Stimulated activated naive CD4-positive, alpha-beta T cell treated with Interleukin-2 at 50 U/mL for 16 hours (primary cell): ENCODE measurements around the gene WDR83.
"Not testable (repeated sequence)": the region's sequence is repeated elsewhere in the genome, so short reads cannot be mapped to it uniquely, and the experiment has no call there.

ENCODE experiments used
- DNase-seq: peaks from one replicate; lab custom pipeline; 2025; lab: John Stamatoyannopoulos, UW

WDR83 gene

DNA sequence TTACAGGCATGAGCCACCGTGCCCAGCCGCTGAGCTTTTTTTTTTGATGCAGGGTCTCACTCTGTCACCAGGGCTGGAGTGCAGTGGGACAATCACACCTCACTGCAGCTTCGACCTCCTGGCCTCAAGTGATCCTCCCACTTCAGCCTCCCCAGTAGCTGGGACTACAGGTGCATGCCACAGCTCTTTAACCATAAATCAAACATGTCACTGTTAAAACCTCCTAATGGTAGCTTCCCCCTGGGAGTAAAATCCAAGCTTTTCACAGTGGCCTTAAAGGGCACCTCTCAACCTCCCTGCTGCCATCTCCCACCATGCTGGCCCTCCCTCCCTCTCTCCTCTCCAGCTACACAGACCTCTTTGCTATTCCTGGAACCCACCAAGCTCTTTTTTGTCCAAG, 19.2 kb downstream of the WDR83 start:
- no peak for DNase-seq

GRCh38 chr19:12687496-12688196, 21.0 kb downstream of the WDR83 start, which contains the start of gene GNG14:
Gene GNG14 (plus strand): TSS chr19:12687998. CDS start chr19:12688049, 51 bp downstream.
- no peak for DNase-seq

DNA sequence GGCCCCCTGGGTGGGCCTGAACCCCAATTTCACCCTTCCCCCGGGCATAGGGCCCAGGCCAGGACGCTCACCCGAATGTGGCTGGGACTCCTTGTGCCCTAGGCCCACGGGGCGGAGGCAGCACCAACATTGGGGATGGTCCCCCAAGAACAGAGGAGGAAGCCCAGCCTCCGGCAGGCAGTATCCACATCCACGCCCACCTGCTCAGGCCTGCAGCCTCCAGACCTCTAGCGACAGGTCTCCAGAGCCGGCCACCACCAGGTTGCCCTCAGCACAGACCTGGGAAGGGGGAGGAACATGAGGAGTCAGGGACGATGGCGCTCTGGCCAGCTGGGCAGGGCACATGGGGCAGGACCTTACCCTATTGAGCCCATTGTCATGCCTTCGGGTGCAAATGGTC, 22.4 kb downstream of the WDR83 start:
- no peak for DNase-seq

GRCh38 chr19:12689581-12690216, 23.1 kb downstream of the WDR83 start:
- DNase-seq, result no peak

- no peak for DNase-seq
Observed at GRCh38 chr19:12692960-12693359, 26.4 kb downstream of the WDR83 start.

DNA sequence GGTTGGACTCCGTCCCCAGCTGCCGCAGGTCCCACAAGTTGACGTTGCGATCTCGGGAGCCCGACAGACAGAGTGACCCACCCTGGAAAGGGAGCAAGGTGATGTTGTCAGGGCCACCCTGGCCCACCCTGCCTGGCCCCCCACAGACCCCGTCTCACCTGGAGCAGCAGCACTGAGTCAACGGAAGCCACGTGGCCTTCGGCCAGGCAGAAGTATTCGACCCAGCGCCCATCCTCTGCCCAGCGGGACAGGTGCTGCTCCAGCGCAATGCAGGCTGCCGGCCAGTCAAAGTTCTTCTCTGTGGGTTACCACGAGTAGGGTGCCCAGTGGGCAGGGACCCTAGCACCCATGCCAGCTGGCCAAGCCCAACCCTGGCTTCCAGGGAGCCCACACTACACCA, 28.0 kb downstream of the WDR83 start:
- DNase-seq, result no peak

DNA sequence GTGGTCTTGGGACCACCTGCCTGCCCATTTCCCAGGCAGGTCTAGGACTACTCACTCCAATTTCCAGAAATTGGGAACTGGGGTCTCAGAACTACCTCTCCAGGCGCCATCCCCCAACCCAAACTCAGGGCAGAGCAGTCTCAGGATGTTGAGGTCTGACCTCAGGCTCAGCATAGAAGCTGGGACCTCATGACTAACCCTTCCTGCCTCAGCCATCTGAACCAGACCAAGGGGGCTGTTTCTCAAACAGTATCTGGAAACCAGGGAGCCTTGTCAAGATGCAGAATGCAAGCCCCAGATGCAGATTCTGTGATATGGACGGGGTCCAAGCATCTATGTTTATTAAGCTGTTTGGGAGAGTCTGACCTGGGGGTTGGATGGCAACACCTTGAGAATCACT, 28.5 kb downstream of the WDR83 start:
- no peak for DNase-seq

DNA sequence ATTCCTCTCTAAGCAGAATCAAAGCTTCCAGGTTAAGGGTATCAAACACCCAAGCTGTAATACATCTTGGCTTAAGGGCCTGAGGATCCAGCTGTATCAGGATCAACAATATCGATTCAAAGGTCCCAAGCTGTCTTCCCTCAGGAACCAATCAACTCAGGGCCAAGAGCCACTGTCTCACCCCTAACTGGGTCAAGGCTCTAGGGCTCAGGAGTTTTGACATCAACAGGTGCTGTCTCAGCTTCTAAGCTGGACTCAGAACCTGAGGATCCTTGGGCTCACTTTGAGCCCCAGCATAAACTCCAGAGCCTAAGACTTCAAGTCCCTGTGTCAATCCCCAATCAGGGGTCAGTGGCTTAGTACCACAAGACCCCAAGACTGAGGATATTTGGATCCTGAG, 28.9 kb downstream of the WDR83 start:
- DNase-seq, result no peak

GRCh38 chr19:12695997-12696365, 29.4 kb downstream of the WDR83 start:
- DNase-seq, result no peak

DNA sequence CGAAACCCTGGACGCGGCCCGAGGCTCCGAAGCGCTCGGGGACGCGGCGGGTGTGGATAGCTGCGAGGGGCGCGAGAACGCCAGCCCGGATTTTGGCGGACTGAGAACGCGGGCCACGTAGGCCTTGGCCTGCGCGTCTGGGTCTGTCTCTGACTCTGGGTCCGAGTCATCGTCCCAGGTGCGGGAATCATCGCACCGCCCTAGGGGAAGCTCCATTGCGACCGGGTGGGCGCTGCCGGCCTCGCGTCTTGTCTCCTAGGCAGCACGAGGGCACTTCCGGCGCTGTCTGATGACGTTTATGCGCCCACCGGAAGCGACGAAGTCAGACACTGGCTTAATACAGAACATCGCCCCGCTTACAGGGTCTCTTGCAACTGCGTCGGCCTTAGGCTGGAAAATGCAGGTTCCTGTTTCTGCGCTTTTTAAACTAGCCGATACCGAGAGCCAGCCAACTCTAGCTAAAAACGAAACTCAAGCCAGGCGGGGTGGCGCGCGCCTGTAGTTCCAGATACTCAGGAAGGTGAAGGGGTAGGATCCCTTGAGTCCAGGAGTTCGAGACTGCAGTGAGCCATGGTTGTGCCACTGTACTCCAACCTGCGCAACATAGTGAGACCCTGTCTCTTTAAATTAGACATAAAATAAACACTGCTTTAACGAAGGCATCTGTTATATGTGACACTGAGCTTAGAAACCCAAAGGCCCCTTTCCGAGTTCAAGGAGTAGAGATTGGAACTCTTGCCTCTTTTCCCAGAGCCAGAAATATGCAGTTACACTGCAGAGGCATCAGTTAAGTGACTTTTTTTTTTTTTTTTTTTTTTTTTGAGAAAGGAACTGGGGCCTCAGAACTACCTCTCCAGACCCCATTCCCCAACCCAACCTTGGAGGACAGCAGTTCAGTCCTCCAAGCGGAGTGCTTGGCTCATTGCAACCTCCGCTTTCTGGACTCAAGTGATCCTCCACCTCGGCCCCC, 30.0 kb downstream of the WDR83 start, which contains the start of gene FBXW9:
FBXW9 (minus strand) TSS at position 266 of the 970 bp plus-strand sequence; CDS start at position 216, 50 bp downstream.
- DNase-seq, result peak; percentile 95

DNA sequence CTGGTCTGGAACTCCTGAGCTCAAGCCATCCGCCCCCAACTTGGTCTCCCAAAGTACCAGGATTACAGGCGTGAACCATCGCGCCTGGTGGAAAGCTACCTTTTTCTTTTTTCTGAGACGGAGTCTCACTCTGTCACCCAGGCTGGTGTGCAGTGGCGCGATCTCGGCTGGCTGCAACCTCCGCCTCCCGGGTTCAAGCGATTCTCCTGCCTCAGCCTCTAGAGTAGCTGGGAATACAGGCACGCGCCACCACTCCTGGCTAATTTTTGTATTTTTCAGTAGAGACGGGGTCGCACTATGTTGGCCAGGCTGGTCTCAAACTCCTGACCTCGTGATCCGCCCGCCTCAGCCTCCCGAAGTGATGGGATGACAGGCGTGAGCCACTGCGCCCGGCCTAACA, 30.8 kb downstream of the WDR83 start:
- not testable (repeated sequence) for DNase-seq

GRCh38 chr19:12698138-12698537, 31.5 kb downstream of the WDR83 start:
- no peak for DNase-seq

GRCh38 chr19:12701596-12702282, 35.1 kb downstream of the WDR83 start:
- DNase-seq, result no peak

DNA sequence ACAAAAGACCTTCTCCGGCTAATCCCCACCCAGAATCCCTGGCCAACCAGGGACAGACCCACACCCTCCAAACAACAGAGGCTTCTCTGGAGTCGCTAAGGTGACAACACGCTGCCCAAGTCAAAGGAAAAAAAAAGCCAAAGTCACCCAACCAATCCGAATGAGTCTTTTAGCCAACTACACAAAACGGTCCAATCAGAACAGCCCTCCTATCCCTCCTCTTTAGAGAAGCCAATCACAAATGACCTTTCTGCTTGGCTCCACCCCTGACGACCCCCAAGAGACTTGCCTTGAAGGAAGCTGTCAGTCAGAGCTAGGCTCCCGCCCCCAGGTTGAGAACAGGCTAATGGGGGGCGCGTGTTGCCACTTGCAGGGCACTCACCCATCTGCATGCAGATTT, 36.4 kb downstream of the WDR83 start:
- DNase-seq, result no peak

DNA sequence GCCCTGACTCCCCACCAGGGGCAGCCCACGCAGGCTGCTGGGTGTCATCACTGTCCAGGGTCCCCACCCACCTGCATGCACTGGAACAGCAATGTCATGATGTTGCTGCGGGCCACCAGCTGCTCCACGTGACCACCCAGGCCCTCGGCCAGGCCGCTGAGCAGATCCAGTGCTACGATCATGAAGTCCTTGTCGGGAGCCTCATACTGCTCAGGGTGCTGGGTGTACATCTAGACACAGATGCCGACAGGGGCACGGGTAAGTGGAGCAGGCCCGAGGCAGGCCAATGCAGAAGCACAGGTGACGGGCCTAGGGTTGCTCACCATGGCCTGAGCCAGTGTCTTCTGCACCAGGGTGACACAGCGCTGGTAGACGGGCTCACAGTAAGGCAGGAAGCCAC, 38.6 kb downstream of the WDR83 start:
- DNase-seq, result no peak

GRCh38 chr19:12705654-12706331, 39.2 kb downstream of the WDR83 start:
- DNase-seq, result no peak

- DNase-seq, result no peak
Observed at GRCh38 chr19:12706332-12706718, 39.7 kb downstream of the WDR83 start.

GRCh38 chr19:12708641-12709040, 42.0 kb downstream of the WDR83 start:
- no peak for DNase-seq

DNA sequence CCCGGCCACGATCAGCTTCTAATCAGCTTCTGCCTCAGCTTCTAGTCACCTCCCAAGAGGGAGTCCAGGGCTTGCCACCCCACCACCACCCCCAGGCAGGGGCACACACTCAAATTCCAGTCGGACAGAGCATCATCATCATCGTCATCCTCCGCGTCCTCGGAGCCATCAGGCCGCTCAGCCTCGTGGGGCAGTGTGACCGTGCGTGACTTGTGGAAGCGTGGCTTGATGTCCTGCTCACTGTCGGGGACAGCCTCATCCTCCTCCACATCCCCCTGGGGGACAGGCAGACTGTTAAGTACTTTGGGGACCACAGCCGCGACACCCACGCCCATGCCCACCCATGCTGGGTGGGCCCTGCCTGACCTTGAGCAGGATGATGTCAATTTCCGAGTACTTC, 44.6 kb downstream of the WDR83 start:
- no peak for DNase-seq

DNA sequence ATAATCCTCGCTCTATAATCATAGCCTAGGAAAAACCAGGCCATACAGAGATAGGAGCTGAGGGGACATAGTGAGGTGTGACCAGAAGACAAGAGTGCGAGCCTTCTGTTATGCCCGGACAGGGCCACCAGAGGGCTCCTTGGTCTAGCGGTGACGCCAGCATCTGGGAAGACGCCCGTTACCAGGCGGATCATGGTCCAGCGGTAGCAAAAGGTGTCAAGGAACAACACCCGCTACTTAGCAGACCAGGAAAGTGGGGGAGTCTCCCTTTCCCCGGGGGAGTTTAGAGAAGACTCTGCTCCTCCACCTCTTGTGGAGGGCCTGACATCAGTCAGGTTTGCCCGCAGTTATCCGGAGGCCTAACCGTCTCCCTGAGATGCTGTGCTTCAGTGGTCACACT, 45.5 kb downstream of the WDR83 start:
- not testable (repeated sequence) for DNase-seq

- not testable (repeated sequence) for DNase-seq
Observed at GRCh38 chr19:12713304-12713703, 46.7 kb downstream of the WDR83 start.
